ENCODE measurements around the gene OPHN1. TPM values are rescaled to one million over a fixed set of nuclear protein-coding genes. Genes with fewer than 3 reads are reported as not detected.

Gene OPHN1
- total and polyA plus RNA-seq, 8 donors, result 0.61 to 3.5 (median 2.2) TPM

DNA sequence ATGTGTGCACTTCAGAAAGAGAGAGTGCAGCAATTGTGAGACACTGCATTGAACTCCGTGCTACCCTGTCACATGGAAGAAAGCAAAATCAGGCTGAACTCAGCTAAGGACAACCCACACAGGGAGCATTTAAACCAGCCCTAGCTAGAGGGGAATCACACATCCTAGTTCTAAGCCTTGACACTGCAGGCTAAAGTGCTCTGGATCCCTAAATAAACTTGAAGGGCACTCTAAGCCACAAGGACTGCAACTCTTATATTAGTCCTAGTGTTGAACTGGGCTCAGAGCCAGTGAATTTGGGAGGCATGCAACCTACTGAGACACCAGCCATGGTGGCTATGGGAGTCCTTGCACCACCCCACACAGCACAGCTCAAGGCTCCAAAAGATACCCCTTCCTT, 311.9 kb downstream of the OPHN1 start:
- DNase-seq, result no peak
- no peak for ATAC-seq
- intact Hi-C loops (cut with DNase I), result no loop called here
- TF ChIP-seq, protein P1, sequence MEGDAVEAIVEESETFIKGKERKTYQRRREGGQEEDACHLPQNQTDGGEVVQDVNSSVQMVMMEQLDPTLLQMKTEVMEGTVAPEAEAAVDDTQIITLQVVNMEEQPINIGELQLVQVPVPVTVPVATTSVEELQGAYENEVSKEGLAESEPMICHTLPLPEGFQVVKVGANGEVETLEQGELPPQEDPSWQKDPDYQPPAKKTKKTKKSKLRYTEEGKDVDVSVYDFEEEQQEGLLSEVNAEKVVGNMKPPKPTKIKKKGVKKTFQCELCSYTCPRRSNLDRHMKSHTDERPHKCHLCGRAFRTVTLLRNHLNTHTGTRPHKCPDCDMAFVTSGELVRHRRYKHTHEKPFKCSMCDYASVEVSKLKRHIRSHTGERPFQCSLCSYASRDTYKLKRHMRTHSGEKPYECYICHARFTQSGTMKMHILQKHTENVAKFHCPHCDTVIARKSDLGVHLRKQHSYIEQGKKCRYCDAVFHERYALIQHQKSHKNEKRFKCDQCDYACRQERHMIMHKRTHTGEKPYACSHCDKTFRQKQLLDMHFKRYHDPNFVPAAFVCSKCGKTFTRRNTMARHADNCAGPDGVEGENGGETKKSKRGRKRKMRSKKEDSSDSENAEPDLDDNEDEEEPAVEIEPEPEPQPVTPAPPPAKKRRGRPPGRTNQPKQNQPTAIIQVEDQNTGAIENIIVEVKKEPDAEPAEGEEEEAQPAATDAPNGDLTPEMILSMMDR (IDR thresholded peaks at IDR 0.05), result no peak
- Histone ChIP-seq H3K4me1 (no peaks in the 10 kb centered on the region), H3K4me3 (no peak overlapping the region), H3K9me3 (no peaks in the 10 kb centered on the region), H3K27ac (no peak overlapping the region), H3K27me3 (peaks cover 0 to 7% (median 0%) of the 10 kb centered on the region in 4 donors), H3K36me3 (no peaks in the 10 kb centered on the region)
- no peak for FAIRE-seq
- WGBS, 2 donors, result 50 to 74% methylated on average over 1 of the region's 1 CpG

GRCh38 chrX:68115371-68115770, 317.9 kb downstream of the OPHN1 start:
- intact Hi-C loops (cut with DNase I), result no loop called here
- TF ChIP-seq, protein P1 (IDR thresholded peaks at IDR 0.05), result no peak
- DNase-seq (no peak), ATAC-seq (no peak), FAIRE-seq (no peak)
- H3K4me1 ChIP-seq, result no peaks in the 10 kb centered on the region
- peaks cover 0 to 7% (median 0%) of the 10 kb centered on the region in 4 donors for H3K27me3 ChIP-seq
- H3K4me3 ChIP-seq, result no peak overlapping the region
- H3K9me3 ChIP-seq, result no peaks in the 10 kb centered on the region
- no peak overlapping the region for H3K27ac ChIP-seq
- H3K36me3 ChIP-seq, result no peaks in the 10 kb centered on the region

DNA sequence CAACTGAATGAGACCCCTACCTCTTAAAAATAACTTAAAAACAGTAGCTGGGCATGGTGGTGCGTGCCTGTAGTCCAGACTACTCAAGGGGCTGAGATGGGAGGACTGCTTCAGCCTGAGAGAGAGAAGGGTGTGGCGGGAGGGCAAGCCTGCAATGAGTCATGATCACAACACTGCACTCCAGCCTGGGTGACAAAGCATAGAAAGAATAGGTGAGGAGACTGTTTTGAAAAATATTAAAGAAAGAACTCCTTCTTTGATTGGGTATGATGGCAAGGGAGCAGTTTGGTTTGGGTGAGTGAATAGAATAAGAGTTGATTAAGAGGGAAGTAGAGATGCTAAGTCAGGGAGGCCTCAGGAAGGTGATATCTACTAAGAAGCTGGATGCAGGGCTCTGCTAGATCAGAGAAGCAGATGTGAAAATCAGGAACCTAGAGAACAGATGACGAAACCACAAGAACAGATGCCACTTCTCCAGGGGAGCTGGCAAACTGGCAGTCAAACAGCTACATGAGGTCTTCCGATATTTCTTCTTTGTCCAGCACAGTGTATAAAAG, 318.6 kb downstream of the OPHN1 start:
- TF ChIP-seq, protein P1 (IDR thresholded peaks at IDR 0.05), result no peak
- intact Hi-C loops (cut with DNase I), result no loop called here
- ATAC-seq (no peak), DNase-seq (no peak), FAIRE-seq (no peak)
- 79 to 81% methylated on average over 4 of the region's 4 CpGs for WGBS, 2 donors
- Histone ChIP-seq H3K9me3 (no peaks in the 10 kb centered on the region), H3K27me3 (peaks cover 0 to 7% (median 0%) of the 10 kb centered on the region in 4 donors), H3K36me3 (no peaks in the 10 kb centered on the region), H3K27ac (no peak overlapping the region), H3K4me3 (no peak overlapping the region), H3K4me1 (no peaks in the 10 kb centered on the region)

GRCh38 chrX:68113837-68114572, 319.3 kb downstream of the OPHN1 start:
- Histone ChIP-seq H3K9me3 (no peaks in the 10 kb centered on the region), H3K4me3 (no peak overlapping the region), H3K4me1 (no peaks in the 10 kb centered on the region), H3K27me3 (peaks cover 0 to 9% (median 0%) of the 10 kb centered on the region in 4 donors), H3K36me3 (no peaks in the 10 kb centered on the region), H3K27ac (no peak overlapping the region)
- ATAC-seq (no peak), DNase-seq (no peak), FAIRE-seq (no peak)
- intact Hi-C loops (cut with DNase I), result no loop called here
- 74 to 76% methylated on average over 4 of the region's 5 CpGs for WGBS, 2 donors
- TF ChIP-seq, protein P1 (IDR thresholded peaks at IDR 0.05), result no peak

GRCh38 chrX:68112321-68112720, 321.0 kb downstream of the OPHN1 start:
- no peak overlapping the region for H3K27ac ChIP-seq
- ATAC-seq (no peak), FAIRE-seq (no peak), DNase-seq (no peak)
- TF ChIP-seq, protein P1 (IDR thresholded peaks at IDR 0.05), result no peak
- no peaks in the 10 kb centered on the region for H3K4me1 ChIP-seq
- WGBS, 2 donors, result 61 to 72% methylated on average over 3 of the region's 3 CpGs
- H3K27me3 ChIP-seq, result peaks cover 0 to 8% (median 0%) of the 10 kb centered on the region in 4 donors
- H3K9me3 ChIP-seq, result no peaks in the 10 kb centered on the region
- H3K36me3 ChIP-seq, result no peaks in the 10 kb centered on the region
- intact Hi-C loops (cut with DNase I), result no loop called here
- H3K4me3 ChIP-seq, result no peak overlapping the region
